A673 (cell line): ENCODE data around the gene CST8. TPM values are rescaled to one million over a fixed set of nuclear protein-coding genes. Genes with fewer than 3 reads are reported as not detected.

Source experiments
- BruUV-seq: library from RNA; stranded (reverse); fragments of 400-500 nt; replicated peaks from 2 replicates; lab custom pipeline; 2021; lab: Mats Ljungman, UMichigan
- CTCF ChIA-PET: fragments of 300-600 bp; sonication (Branson Sonifier 250); formaldehyde crosslinking; loops from one replicate; lab custom pipeline; 2022; ENCODE audit warnings: antibody characterized with exemption; lab: Charles Lee
- POLR2A ChIA-PET: fragments of 300-600 bp; sonication (Branson Sonifier 250); formaldehyde crosslinking; loops from one replicate; lab custom pipeline; 2022; ENCODE audit warnings: antibody characterized with exemption; ENCODE audit not compliant: low non-redundant PET; lab: Charles Lee
- DNase-seq: peaks from one replicate; pipeline ENCODE4 v3.0.0-alpha.2; 2015; ENCODE audit warnings: low spot score
- H3K27ac ChIP-seq: fragments of 200-600 bp; sonication (generic); 2 replicates; pipeline ENCODE4 v1.5.1; 2016; ENCODE audit warnings: mixed run types, low read depth, mild to moderate bottlenecking, mixed read lengths, antibody characterized with exemption, low read length; ENCODE audit not compliant: poor library complexity, severe bottlenecking
- H3K27me3 ChIP-seq: fragments of 200-600 bp; sonication (generic); replicated peaks from 2 replicates; pipeline ENCODE4 v1.6.1; 2017; ENCODE audit warnings: mixed run types, low read depth, mild to moderate bottlenecking, mixed read lengths, antibody characterized with exemption, low read length; ENCODE audit not compliant: insufficient read depth, poor library complexity
- H3K36me3 ChIP-seq: fragments of 200-600 bp; sonication (generic); 2 replicates; pipeline ENCODE4 v1.6.1; 2016; ENCODE audit warnings: mixed run types, mild to moderate bottlenecking, mixed read lengths, antibody characterized with exemption, low read length; ENCODE audit not compliant: insufficient read depth, poor library complexity, severe bottlenecking
- H3K4me1 ChIP-seq: fragments of 200-600 bp; sonication (generic); 2 replicates; pipeline ENCODE4 v1.6.1; 2017; ENCODE audit warnings: mixed run types, mild to moderate bottlenecking, mixed read lengths, antibody characterized with exemption, low read length; ENCODE audit not compliant: insufficient read depth, poor library complexity, severe bottlenecking
- H3K4me3 ChIP-seq: fragments of 200-600 bp; sonication (generic); 2 replicates; pipeline ENCODE4 v1.5.1; 2016; ENCODE audit warnings: low read depth, mixed run types, mild to moderate bottlenecking, mixed read lengths, low read length; ENCODE audit not compliant: poor library complexity, severe bottlenecking
- H3K9me3 ChIP-seq: fragments of 200-600 bp; sonication (generic); 2 replicates; pipeline ENCODE4 v1.6.1; 2016; ENCODE audit warnings: mixed run types, low read depth, mild to moderate bottlenecking, mixed read lengths, antibody characterized with exemption, low read length; ENCODE audit not compliant: poor library complexity, severe bottlenecking
- EZH2 ChIP-seq: fragments of 200-600 bp; sonication (generic); IDR thresholded peaks from 2 replicates; pipeline ENCODE4 v1.6.1; 2017; ENCODE audit warnings: borderline replicate concordance, low read depth, mild to moderate bottlenecking, mixed read lengths, antibody characterized with exemption, low read length; ENCODE audit not compliant: poor library complexity, severe bottlenecking
- intact Hi-C: fragments of 100-400 bp; cut with micrococcal nuclease; formaldehyde crosslinking; loops from one replicate; pipeline ENCODE4 v1.10.0; 2022; ENCODE audit not compliant: unreplicated experiment
- total RNA-seq: library from RNA; stranded (reverse); gene quantifications from 2 replicates; pipeline ENCODE4 v1.2.3, GENCODE V29; 2021
- TF ChIP-seq, protein P1 (sequence below): fragments of 300-800, 200-600 bp; sonication (generic); conservative IDR thresholded peaks from 2 replicates; pipeline ENCODE4 v1.5.1; 2017; ENCODE audit warnings: low read depth, mild to moderate bottlenecking, antibody characterized with exemption, low read length, moderate library complexity, mixed read lengths

CST8 gene
- total RNA-seq, 1 experiment from 2014 or later = not detected

DNA sequence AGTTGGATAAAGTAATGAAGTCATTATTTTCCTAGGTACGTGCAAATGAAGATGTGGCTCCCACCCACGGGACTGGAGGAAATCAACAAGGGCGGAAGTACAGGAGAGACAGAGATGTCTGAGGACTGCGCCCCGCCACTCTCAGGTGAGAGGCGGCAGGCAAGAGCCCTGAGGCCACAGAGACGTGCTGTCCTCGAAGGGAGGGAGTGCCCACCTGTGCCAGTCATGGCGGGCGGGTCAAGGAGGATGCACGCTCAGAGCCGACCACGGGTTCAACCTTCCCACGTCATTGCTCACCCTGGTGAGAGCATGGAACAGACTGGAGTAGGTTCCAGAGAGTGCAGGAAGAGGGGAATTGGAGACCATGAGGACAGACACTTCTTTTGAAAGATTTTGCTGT, 12.7 kb downstream of the CST8 start:
- Histone ChIP-seq H3K4me3 (no peak overlapping the region), H3K36me3 (no peaks in the 10 kb centered on the region), H3K27ac (no peak overlapping the region), H3K4me1 (no peaks in the 10 kb centered on the region), H3K27me3 (peaks cover 11% of the 10 kb centered on the region), H3K9me3 (no peaks in the 10 kb centered on the region)
- intact Hi-C loops = no loop called here
- ChIA-PET POLR2A (no interaction called here), CTCF (no interaction called here)
- BruUV-seq = no TSS peak
- DNase-seq = no peak
- TF ChIP-seq EZH2 = no peak
- TF ChIP-seq, protein P1, sequence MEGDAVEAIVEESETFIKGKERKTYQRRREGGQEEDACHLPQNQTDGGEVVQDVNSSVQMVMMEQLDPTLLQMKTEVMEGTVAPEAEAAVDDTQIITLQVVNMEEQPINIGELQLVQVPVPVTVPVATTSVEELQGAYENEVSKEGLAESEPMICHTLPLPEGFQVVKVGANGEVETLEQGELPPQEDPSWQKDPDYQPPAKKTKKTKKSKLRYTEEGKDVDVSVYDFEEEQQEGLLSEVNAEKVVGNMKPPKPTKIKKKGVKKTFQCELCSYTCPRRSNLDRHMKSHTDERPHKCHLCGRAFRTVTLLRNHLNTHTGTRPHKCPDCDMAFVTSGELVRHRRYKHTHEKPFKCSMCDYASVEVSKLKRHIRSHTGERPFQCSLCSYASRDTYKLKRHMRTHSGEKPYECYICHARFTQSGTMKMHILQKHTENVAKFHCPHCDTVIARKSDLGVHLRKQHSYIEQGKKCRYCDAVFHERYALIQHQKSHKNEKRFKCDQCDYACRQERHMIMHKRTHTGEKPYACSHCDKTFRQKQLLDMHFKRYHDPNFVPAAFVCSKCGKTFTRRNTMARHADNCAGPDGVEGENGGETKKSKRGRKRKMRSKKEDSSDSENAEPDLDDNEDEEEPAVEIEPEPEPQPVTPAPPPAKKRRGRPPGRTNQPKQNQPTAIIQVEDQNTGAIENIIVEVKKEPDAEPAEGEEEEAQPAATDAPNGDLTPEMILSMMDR = no peak

DNA sequence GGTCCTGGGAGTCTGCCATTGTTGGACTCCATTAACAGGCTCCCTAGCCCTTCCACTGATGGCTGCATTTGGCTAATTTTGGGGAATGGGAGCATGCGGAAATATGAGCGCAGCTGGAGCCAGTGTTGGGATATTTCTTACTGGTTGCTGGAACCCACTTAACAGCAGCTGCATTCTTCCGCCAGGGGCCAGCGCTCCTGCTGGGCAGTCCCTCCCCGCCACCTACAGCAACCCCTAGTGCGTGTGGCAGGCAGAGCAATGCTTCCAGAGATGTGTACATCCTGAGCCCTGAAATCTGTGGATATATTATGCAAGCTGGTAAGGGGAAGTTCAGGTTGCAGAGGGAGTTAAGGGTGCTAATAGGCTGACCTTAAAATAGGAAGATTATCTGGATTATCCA, 16.4 kb downstream of the CST8 start:
- Histone ChIP-seq H3K27ac (no peak overlapping the region), H3K36me3 (no peaks in the 10 kb centered on the region), H3K27me3 (peaks cover 11% of the 10 kb centered on the region), H3K9me3 (no peaks in the 10 kb centered on the region), H3K4me3 (no peak overlapping the region), H3K4me1 (no peaks in the 10 kb centered on the region)
- no peak for DNase-seq
- intact Hi-C loops = no loop called here
- TF ChIP-seq, protein P1 = no peak
- TF ChIP-seq EZH2 = no peak
- POLR2A ChIA-PET = no interaction called here
- no TSS peak for BruUV-seq
- CTCF ChIA-PET = no interaction called here

DNA sequence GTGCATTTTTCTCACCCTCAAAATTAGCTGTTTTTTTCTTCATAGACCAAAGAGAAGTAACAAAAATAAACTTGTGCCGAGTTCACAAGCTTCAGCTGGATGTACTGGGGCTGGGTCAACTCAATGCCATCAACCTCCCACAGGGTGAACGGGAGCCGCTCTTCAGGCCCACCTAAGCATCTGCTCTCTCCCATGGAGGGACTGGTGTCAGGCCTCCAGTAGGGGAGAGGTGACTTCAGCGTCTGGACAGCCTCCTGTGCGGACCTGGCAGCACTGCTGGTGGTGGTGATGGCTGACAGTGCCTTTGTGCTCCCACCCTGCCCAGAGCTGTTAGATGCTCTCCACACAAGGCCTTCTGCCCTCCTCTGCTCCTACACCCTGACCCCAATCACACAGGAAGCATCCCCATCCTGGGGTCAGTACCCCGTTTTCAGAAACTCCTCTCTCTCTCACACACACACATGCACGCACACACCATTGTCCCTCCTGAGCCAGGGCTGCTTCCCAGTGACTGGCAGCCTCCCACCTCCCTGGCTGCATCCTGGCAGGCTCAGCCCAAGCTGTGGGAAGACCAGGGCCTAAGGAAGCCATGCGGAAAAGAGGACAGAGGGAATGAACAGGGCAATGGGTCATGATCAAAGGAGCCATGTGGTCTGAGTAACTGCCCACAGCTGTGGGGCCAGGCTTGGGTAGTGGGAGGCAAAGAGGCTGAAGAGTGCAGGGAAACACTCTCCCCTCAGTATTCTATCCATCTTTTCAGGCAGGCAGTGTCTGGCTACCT, 17.7 kb downstream of the CST8 start:
- Histone ChIP-seq H3K4me3 (no peak overlapping the region), H3K4me1 (no peaks in the 10 kb centered on the region), H3K9me3 (no peaks in the 10 kb centered on the region), H3K36me3 (no peaks in the 10 kb centered on the region), H3K27ac (no peak overlapping the region), H3K27me3 (peaks cover 4% of the 10 kb centered on the region)
- intact Hi-C loops = no loop called here
- BruUV-seq = no TSS peak
- no peak for DNase-seq
- TF ChIP-seq, protein P1 = no peak
- TF ChIP-seq EZH2 = no peak
- ChIA-PET CTCF (no interaction called here), POLR2A (no interaction called here)
